K562 (cell line): ENCODE data around the gene NFKBIB. TPM values are rescaled to one million over a fixed set of nuclear protein-coding genes. Genes with fewer than 3 reads are reported as not detected.

Source experiments
- CSDE1 ChIP-seq, 2 experiments: fragments of 450-650 bp; IDR thresholded peaks; 2 replicates each; pipeline ENCODE4 v1.6.1; 2016; ENCODE audit warnings: mild to moderate bottlenecking in 1 of 2
- ELF1 ChIP-seq: fragments of 200-800 bp; sonication (Bioruptor generic); IDR thresholded peaks from 2 replicates; pipeline ENCODE4 v1.6.1; 2016; ENCODE audit warnings: missing genetic modification characterization, missing compliant biosample characterization
- FUS ChIP-seq: fragments of 200-400 bp; formaldehyde crosslinking; optimal IDR thresholded peaks from 2 replicates; pipeline ENCODE3; 2017; ENCODE audit warnings: low read depth, low read length
- GTF2E2 ChIP-seq: fragments of 200-800 bp; sonication (Bioruptor generic); IDR thresholded peaks from 2 replicates; pipeline ENCODE4 v1.6.1; 2016; ENCODE audit warnings: missing genetic modification characterization, missing compliant biosample characterization
- MXI1 ChIP-seq: IDR thresholded peaks from 2 replicates; pipeline ENCODE4 v1.6.1; 2011; ENCODE audit warnings: low read depth, mild to moderate bottlenecking, improper control_type of control experiment, low read length
- NFYB ChIP-seq: IDR thresholded peaks from 2 replicates; pipeline ENCODE4 v1.6.1; 2011; ENCODE audit warnings: mild to moderate bottlenecking, moderate library complexity; ENCODE audit not compliant: insufficient read length; ENCODE audit errors: extremely low read depth
- NR3C1 ChIP-seq: sonication (generic); formaldehyde crosslinking; IDR thresholded peaks from 2 replicates; pipeline ENCODE4 v1.8.1; 2022; ENCODE audit warnings: missing genetic modification reagents
- PBX2 ChIP-seq, 2 experiments: IDR thresholded peaks in 1 of 2; conservative IDR thresholded peaks in 1 of 2; 2 replicates each; pipeline ENCODE4 v1.6.1; 2016; ENCODE audit warnings: low read depth in 2 of 2, mild to moderate bottlenecking in 1 of 2, missing compliant biosample characterization in 1 of 2, missing genetic modification characterization in 1 of 2, moderate library complexity in 1 of 2
- POLR3G ChIP-seq: IDR thresholded peaks from 2 replicates; pipeline ENCODE4 v1.6.1; 2011; ENCODE audit not compliant: insufficient read length, insufficient replicate concordance; ENCODE audit errors: extremely low read depth
- PTTG1 ChIP-seq: fragments of 450-650 bp; IDR thresholded peaks from 2 replicates; pipeline ENCODE4 v1.6.1; 2016; ENCODE audit warnings: low read depth, mild to moderate bottlenecking, missing genetic modification characterization, missing compliant biosample characterization
- RUNX1 ChIP-seq: sonication (generic); IDR thresholded peaks from 2 replicates; pipeline ENCODE4 v1.6.1; 2016; ENCODE audit warnings: antibody characterized with exemption, low read depth
- TCFL5 ChIP-seq: fragments of 250-450 bp; sonication (Bioruptor Pico); conservative IDR thresholded peaks from 2 replicates; pipeline ENCODE4 v1.6.1; 2021; ENCODE audit warnings: mild to moderate bottlenecking, moderate library complexity, matching md5 sums
- U2AF1 ChIP-seq: fragments of 200-400 bp; formaldehyde crosslinking; optimal IDR thresholded peaks from 2 replicates; pipeline ENCODE3; 2017; ENCODE audit warnings: mild to moderate bottlenecking, low read depth, low read length, moderate library complexity
- ZNF165 ChIP-seq: fragments of 250-450 bp; sonication (Bioruptor Pico); IDR thresholded peaks from 2 replicates; pipeline ENCODE4 v1.4.0; 2020; ENCODE audit warnings: borderline replicate concordance
- ZNF436 ChIP-seq: fragments of 250-450, 450-650 bp; sonication (Bioruptor Pico); formaldehyde crosslinking; IDR thresholded peaks from 2 replicates; pipeline ENCODE4 v1.7.0; 2020; ENCODE audit warnings: mild to moderate bottlenecking
- polyA plus RNA-seq, 8 experiments: library from polyadenylated mRNA; depleted of rRNA in 4 of 8; stranded (reverse) in 5 of 8; unstranded in 3 of 8; fragments of >200 nt; fragmentation: Nextera tagmentation in 2 of 8; fragmentation: Illumina TruSeq in 1 of 8; extraction: Ambion mirVana in 2 of 8; extraction: Trizol in 1 of 8; gene quantifications; 2 replicates each; pipeline versions ENCODE4 v1.2.1 to v1.2.3, GENCODE V29; 2011 to 2014; ENCODE audit warnings: inconsistent platforms in 1 of 8, missing spikeins in 1 of 8
- total RNA-seq, 7 experiments: library from RNA; depleted of rRNA in 6 of 7; stranded (reverse); fragments of >200 nt in 6 of 7; fragmentation: Illumina TruSeq in 2 of 7; extraction: Trizol in 2 of 7; gene quantifications; 2 replicates each; pipeline versions ENCODE4 v1.2.1 to v1.2.3, GENCODE V29; 2011 to 2021; ENCODE audit warnings: low replicate concordance in 1 of 7
- TF ChIP-seq, protein P1 (sequence below): fragments of 250-450 bp; sonication (Bioruptor Pico); IDR thresholded peaks from 2 replicates; pipeline ENCODE4 v1.5.0; 2022; ENCODE audit warnings: mild to moderate bottlenecking
- TF ChIP-seq, protein P2 (sequence below): fragments of 450-650 bp; formaldehyde crosslinking; IDR thresholded peaks from 2 replicates; pipeline ENCODE4 v1.4.0; 2020; ENCODE audit warnings: mild to moderate bottlenecking
- TF ChIP-seq, protein P3 (sequence below): fragments of 250-450 bp; sonication (Bioruptor Pico); IDR thresholded peaks from 2 replicates; pipeline ENCODE4 v1.4.0; 2020; ENCODE audit warnings: mild to moderate bottlenecking, moderate library complexity, borderline replicate concordance

NFKBIB gene
- total and polyA plus RNA-seq, 9 of the 15 experiments (the other 6 are each of a cell fraction or from before 2014, with no cell fraction given), result 1.5 to 44.9 (median 10.4) TPM

GRCh38 chr19:38851622-38852230, 48.0 kb upstream of the NFKBIB start (continued):
- TF ChIP-seq PBX2 (CRISPR knock-in tag; IDR thresholded peaks at IDR 0.05; ENCODE audit: low read depth) (no peak), PBX2 (tag; conservative IDR thresholded peaks at IDR 0.05; ENCODE audit: low read depth) (no peak), PTTG1 (tag) (no peak), FUS (no peak), ELF1 (tag) (no peak; the same call in 1 of the 2 replicates), CSDE1 (IDR thresholded peaks at IDR 0.05) (no peak), TCFL5 (no peak), GTF2E2 (tag) (peak; percentile 14; the same call in 1 of the 2 replicates), RUNX1 (no peak), MXI1 (peak; percentile 93), POLR3G (no peak), ZNF165 (CRISPR knock-in tag) (no peak), U2AF1 (no peak), NR3C1 (CRISPR knock-in tag) (no peak), NFYB (no peak), ZNF436 (CRISPR knock-in tag) (no peak)
- TF ChIP-seq, protein P1, sequence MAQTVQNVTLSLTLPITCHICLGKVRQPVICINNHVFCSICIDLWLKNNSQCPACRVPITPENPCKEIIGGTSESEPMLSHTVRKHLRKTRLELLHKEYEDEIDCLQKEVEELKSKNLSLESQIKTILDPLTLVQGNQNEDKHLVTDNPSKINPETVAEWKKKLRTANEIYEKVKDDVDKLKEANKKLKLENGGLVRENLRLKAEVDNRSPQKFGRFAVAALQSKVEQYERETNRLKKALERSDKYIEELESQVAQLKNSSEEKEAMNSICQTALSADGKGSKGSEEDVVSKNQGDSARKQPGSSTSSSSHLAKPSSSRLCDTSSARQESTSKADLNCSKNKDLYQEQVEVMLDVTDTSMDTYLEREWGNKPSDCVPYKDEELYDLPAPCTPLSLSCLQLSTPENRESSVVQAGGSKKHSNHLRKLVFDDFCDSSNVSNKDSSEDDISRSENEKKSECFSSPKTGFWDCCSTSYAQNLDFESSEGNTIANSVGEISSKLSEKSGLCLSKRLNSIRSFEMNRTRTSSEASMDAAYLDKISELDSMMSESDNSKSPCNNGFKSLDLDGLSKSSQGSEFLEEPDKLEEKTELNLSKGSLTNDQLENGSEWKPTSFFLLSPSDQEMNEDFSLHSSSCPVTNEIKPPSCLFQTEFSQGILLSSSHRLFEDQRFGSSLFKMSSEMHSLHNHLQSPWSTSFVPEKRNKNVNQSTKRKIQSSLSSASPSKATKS, result no peak
- TF ChIP-seq, protein P2, sequence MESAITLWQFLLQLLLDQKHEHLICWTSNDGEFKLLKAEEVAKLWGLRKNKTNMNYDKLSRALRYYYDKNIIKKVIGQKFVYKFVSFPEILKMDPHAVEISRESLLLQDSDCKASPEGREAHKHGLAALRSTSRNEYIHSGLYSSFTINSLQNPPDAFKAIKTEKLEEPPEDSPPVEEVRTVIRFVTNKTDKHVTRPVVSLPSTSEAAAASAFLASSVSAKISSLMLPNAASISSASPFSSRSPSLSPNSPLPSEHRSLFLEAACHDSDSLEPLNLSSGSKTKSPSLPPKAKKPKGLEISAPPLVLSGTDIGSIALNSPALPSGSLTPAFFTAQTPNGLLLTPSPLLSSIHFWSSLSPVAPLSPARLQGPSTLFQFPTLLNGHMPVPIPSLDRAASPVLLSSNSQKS (CRISPR knock-in tag), result no peak
- TF ChIP-seq, protein P3, sequence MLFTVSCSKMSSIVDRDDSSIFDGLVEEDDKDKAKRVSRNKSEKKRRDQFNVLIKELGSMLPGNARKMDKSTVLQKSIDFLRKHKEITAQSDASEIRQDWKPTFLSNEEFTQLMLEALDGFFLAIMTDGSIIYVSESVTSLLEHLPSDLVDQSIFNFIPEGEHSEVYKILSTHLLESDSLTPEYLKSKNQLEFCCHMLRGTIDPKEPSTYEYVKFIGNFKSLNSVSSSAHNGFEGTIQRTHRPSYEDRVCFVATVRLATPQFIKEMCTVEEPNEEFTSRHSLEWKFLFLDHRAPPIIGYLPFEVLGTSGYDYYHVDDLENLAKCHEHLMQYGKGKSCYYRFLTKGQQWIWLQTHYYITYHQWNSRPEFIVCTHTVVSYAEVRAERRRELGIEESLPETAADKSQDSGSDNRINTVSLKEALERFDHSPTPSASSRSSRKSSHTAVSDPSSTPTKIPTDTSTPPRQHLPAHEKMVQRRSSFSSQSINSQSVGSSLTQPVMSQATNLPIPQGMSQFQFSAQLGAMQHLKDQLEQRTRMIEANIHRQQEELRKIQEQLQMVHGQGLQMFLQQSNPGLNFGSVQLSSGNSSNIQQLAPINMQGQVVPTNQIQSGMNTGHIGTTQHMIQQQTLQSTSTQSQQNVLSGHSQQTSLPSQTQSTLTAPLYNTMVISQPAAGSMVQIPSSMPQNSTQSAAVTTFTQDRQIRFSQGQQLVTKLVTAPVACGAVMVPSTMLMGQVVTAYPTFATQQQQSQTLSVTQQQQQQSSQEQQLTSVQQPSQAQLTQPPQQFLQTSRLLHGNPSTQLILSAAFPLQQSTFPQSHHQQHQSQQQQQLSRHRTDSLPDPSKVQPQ (CRISPR knock-in tag), result no peak
